GM12801 (cell line): ENCODE results near the gene GUCY1A1.

ENCODE experiments used
- CTCF ChIP-seq: IDR thresholded peaks from one replicate; pipeline ENCODE4 v1.5.1; 2011; ENCODE audit warnings: control low read depth; ENCODE audit not compliant: insufficient read length; ENCODE audit errors: extremely low read depth

GUCY1A1 gene

GRCh38 chr4:155684892-155685541 lies 18.4 kb downstream of the GUCY1A1 start:
- no peak for TF ChIP-seq CTCF

DNA sequence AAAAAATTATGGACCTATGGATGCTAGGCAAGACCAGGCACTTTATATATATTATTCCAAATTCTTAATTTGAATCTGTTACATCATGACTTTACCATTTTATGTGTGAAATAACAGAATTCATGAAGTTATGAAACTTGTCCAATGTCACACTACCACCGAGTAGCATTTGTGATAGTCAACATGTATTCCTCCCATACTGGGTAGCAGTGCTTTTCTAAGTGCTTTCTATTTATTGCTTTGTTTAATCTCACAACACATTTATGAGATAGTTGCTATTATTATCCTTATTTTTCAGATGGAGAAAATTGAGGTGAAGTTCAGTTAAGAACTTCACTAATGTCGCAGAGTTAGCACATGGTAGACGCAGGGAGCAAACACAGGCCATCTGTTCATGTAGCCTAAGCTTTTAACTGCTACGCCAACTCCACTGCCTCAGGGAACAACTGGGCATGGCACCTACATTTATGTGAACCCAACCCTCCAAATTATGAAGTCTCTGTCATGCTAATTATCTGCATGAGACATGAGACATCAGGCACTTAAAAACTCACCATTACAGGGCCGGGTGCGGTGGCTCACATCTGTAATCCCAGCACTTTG lies 20.8 kb downstream of the GUCY1A1 start:
- TF ChIP-seq CTCF = no peak

DNA sequence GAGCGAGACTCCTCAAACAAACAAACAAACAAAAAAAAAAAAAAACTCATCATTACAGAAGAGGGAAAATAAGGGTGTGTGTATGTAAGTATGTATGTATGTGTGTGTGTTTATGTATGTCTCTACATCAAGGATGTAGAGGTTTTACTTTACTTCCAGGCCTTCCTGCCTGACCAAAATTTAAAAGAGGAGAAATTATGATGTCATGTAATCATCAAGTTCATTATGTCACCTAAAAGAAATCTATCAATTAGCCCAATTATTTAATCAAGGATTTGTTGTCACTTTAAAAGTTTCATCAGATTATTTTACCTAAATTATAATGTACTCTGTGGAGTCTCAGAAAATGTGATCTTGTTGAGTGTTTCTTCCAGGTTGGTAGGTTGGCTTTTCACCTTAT lies 21.6 kb downstream of the GUCY1A1 start:
- TF ChIP-seq CTCF = no peak

- TF ChIP-seq CTCF = no peak
These were observed 22.2 kb downstream of the GUCY1A1 start for GRCh38 chr4:155688860-155689259.

DNA sequence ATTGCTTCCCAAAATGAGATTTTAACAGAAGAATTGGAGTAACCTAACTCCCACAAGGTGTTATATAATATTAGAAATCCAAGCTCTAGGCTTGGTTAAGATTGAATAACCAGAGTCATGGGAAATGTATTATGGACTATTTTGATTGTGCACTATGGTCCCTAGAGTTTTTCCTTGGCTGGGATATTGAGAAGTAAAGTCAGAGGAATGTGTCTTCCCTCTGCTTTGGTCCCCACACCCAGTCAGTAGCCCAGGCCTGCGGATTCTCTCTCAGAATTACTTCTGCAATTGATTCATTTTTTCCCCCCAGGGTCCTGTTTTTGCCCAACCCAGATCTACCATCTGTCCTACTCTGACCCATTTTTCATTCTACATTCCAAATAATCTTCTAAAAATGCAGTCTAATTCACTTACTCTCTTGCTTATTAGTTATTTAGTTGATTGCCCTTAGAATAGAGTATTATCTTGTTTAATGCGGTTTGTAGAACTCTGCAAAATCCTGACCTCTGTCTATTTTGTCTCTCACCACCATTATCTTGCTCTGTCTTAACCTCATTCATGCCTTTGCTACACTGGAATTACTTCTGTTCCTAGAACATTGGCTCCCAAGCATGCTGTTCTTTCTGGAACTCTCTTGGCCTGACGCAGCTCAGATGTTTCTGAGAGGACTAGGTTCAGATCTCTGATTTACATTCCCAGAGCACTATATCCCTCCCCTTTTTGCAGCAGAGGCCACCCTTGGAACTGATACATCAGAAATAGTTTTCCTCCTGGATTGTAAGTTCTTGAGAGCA lies 23.6 kb downstream of the GUCY1A1 start:
- TF ChIP-seq CTCF = no peak

GRCh38 chr4:155692361-155692760 lies 25.7 kb downstream of the GUCY1A1 start:
- no peak for TF ChIP-seq CTCF

GRCh38 chr4:155693015-155693663 lies 26.5 kb downstream of the GUCY1A1 start:
- no peak for TF ChIP-seq CTCF
